Neural progenitor cell (in vitro differentiated cells): ENCODE results near the gene EFNA2.

Experiments
- EZH2 ChIP-seq: fragments of 200-600 bp; sonication (generic); IDR thresholded peaks from 2 replicates; pipeline ENCODE4 v1.6.1; 2017; ENCODE audit warnings: antibody characterized with exemption, mild to moderate bottlenecking, moderate library complexity
- EZH2phosphoT487 ChIP-seq: fragments of 200-600 bp; sonication (generic); IDR thresholded peaks from 2 replicates; pipeline ENCODE4 v1.6.1; 2017; ENCODE audit warnings: antibody characterized with exemption
- TF ChIP-seq, protein P1 (sequence below): fragments of 200-600 bp; sonication (generic); IDR thresholded peaks from 2 replicates; pipeline ENCODE4 v1.5.1; 2017; ENCODE audit warnings: antibody characterized with exemption, mild to moderate bottlenecking

DNA sequence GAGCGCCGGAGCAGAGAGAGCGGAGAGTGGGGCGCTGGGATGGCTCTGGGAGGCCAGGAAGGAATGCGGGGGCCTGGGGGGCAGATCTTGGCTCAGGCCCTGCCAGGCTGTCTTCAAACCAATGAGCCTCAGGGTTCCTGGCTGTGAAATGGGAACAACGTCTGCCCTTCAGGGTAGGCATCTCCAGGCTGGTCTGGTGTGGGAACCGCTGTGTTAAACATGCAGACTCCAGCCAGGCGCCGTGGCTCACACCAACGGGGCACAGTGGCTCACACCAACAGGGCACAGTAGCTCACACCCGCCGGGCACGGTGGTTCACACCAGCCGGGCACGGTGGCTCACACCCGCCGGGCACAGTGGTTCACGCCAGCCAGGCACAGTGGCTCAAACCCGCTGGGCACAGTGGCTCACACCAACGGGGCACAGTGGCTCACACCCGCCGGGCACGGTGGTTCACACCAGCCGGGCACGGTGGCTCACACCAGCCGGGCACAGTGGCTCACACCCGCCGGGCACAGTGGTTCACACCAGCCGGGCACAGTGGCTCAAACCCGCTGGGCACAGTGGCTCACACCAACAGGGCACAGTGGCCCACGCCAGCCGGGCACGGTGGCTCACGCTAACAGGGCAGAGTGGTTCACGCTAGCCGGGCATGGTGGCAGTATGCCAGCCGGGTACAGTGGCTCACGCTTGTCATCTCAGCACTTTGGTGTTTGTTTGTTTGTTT is 40.1 kb downstream of the EFNA2 start:
- TF ChIP-seq, protein P1, sequence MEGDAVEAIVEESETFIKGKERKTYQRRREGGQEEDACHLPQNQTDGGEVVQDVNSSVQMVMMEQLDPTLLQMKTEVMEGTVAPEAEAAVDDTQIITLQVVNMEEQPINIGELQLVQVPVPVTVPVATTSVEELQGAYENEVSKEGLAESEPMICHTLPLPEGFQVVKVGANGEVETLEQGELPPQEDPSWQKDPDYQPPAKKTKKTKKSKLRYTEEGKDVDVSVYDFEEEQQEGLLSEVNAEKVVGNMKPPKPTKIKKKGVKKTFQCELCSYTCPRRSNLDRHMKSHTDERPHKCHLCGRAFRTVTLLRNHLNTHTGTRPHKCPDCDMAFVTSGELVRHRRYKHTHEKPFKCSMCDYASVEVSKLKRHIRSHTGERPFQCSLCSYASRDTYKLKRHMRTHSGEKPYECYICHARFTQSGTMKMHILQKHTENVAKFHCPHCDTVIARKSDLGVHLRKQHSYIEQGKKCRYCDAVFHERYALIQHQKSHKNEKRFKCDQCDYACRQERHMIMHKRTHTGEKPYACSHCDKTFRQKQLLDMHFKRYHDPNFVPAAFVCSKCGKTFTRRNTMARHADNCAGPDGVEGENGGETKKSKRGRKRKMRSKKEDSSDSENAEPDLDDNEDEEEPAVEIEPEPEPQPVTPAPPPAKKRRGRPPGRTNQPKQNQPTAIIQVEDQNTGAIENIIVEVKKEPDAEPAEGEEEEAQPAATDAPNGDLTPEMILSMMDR = no peak
- TF ChIP-seq EZH2phosphoT487 (no peak), EZH2 (no peak)
